ENCODE results near the gene BIRC6. TPM values are rescaled to one million over a fixed set of nuclear protein-coding genes. Genes with fewer than 3 reads are reported as not detected.

Gene BIRC6
- total RNA-seq, 1 donor, result 211 TPM

DNA sequence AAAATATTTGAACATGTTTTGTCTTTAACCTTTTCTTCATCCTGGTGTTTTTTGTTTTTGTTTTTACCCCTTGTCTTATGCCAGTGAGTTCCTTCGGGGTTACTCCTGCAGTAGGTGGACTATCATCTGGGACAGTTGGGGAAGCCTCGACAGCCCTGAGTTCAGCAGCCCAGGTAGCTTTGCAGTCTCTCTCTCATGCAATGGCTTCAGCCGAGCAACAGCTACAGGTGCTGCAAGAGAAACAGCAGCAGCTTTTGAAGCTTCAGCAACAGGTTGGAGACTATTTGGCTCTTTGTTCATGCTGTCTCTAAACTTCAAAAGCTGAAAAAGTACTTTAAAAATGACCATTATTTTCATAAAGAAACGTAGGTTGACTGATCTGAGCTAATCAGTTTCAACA lies 106.3 kb downstream of the BIRC6 start:
- no peak for DNase-seq (ENCODE audit: low read depth)
- no peak overlapping the region for H3K4me3 ChIP-seq (ENCODE audit: low read depth, low read length)
- TF ChIP-seq CTCF (IDR thresholded peaks at IDR 0.05; ENCODE audit: insufficient read depth, low read depth, low read length), result no peak

DNA sequence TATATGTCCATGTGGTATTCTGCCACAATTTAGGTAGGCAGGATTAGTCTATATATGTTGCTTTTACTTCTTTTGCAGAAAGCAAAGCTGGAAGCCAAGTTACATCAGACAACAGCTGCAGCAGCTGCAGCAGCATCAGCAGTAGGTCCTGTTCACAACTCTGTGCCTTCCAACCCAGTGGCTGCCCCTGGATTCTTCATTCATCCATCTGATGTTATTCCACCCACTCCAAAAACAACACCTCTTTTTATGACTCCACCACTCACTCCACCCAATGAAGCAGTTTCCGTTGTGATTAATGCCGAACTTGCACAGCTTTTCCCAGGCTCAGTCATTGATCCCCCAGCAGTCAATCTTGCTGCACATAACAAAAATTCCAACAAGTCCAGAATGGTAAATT lies 107.6 kb downstream of the BIRC6 start:
- H3K4me3 ChIP-seq (ENCODE audit: low read depth, low read length), result no peak overlapping the region
- no peak for DNase-seq (ENCODE audit: low read depth)
- no peak for TF ChIP-seq CTCF (IDR thresholded peaks at IDR 0.05; ENCODE audit: insufficient read depth, low read depth, low read length)

- no peak for TF ChIP-seq CTCF (IDR thresholded peaks at IDR 0.05; ENCODE audit: insufficient read depth, low read depth, low read length)
- DNase-seq (ENCODE audit: low read depth), result no peak
- H3K4me3 ChIP-seq (ENCODE audit: low read depth, low read length), result no peak overlapping the region
Observed at GRCh38 chr2:32472605-32473004, 115.8 kb downstream of the BIRC6 start.

- no peak for DNase-seq (ENCODE audit: low read depth)
- no peak overlapping the region for H3K4me3 ChIP-seq (ENCODE audit: low read depth, low read length)
- TF ChIP-seq CTCF (IDR thresholded peaks at IDR 0.05; ENCODE audit: insufficient read depth, low read depth, low read length), result no peak
Observed at GRCh38 chr2:32474381-32474780, 117.6 kb downstream of the BIRC6 start.

GRCh38 chr2:32478889-32479620 lies 122.2 kb downstream of the BIRC6 start:
- no peak for DNase-seq (ENCODE audit: low read depth)
- no peak for TF ChIP-seq CTCF (IDR thresholded peaks at IDR 0.05; ENCODE audit: insufficient read depth, low read depth, low read length)
- H3K4me3 ChIP-seq (ENCODE audit: low read depth, low read length), result no peak overlapping the region

DNA sequence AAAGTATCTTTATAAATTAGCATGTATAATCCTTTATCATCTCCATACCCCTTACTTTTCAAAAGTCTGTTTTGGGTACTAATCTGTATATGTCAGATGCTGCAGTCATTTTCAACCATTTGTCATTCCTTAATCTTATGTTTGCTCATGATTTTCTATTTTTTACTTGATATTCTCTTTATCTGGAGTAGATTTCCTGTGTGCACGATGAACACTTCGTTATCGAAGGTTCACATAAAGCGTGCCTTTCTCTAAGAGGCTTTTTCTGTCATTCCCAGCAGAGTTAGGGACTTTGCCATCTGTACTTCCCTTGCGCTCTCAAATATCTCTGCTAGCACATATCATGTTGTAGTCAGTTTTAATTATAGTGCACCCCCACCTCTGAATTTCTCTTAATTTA lies 123.2 kb downstream of the BIRC6 start:
- no peak overlapping the region for H3K4me3 ChIP-seq (ENCODE audit: low read depth, low read length)
- no peak for DNase-seq (ENCODE audit: low read depth)
- no peak for TF ChIP-seq CTCF (IDR thresholded peaks at IDR 0.05; ENCODE audit: insufficient read depth, low read depth, low read length)

DNA sequence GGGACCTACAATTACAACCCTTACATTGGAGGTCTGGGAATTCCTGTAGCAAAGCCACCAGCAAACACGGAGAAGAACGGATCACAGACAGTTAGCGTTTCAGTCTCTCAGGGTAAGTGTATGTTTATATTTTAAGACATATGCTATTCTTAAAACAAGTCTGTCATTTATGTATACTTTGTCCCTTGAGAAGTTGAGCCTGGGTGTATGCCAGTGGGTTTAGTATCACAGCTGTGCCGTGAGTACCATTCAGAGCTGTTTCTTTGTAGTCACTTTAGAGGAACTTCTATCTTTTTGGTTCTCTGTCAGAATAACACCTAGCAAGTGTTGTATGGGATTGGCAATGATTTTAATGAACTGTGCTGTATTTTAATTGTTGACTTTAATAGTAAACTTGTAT lies 125.6 kb downstream of the BIRC6 start:
- DNase-seq (ENCODE audit: low read depth), result no peak
- no peak for TF ChIP-seq CTCF (IDR thresholded peaks at IDR 0.05; ENCODE audit: insufficient read depth, low read depth, low read length)
- H3K4me3 ChIP-seq (ENCODE audit: low read depth, low read length), result no peak overlapping the region
